Measurements from ENCODE around the gene CEP83. TPM values are rescaled to one million over a fixed set of nuclear protein-coding genes. Genes with fewer than 3 reads are reported as not detected.

Gene CEP83
- total RNA-seq, 2 experiments from 2014 or later, result 17.1 to 20.1 TPM

DNA sequence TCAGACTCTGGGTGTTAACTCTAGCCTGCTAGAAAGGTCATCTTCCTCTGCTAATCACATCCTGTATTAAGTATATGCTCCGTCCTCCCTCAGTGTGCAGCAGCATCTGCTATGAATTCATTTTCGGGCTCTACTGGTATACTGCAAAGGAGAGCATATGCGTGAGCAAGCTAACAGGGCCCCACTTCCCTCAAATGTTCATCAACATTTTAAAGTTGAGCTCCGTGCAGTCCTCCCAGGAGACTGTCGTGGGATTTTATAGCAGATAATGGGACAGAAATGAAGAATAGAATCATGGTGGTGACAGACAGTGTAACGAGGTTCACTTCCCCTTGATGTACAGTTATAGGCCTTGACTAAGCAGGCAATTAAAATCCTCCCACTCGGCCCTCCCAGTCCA, 179.6 kb downstream of the CEP83 start:
- Mint-ChIP-seq H3K9me3 (ENCODE audit: low read depth) (no peaks in the 10 kb centered on the region), H3K27ac (no peak overlapping the region), H3K36me3 (peaks cover 26% of the 10 kb centered on the region), H3K4me1 (peaks cover 20% of the 10 kb centered on the region), H3K27me3 (no peaks in the 10 kb centered on the region), H3K4me3 (no peak overlapping the region)
- ATAC-seq (no peak), DNase-seq (no peak)
- CTCF ChIA-PET, result interaction anchor here (1.0 to 1.5 kb wide), 2 partner anchors 24 to 122 kb away, joined by 3 read pairs; no protein-coding TSS in a partner anchor

DNA sequence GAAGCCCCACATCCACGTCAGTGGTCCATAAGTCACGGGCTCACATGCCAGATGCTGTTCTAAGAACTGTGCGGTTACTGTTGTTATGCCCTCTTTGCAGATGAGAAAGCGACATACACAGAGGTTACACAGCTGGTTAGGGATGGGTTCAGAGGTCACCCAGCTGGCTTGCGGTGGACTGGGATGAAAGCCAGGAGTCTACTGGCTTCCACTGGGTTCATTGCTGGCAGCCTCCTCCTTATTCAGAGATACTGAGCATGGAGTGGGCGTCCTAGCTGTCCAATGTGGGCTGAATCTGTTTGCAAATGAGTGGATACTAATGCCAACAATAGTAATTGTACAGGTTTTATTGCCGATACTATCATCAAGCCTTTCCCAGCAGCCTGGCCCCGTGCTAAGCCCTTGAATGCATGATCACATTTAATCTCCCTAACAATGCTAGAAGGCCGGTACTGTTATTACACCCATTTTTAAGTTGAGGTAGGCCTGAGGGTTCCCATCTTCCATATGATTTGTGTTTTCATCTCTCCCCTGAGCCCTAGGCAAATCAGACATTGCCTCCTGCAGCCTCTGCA, 182.2 kb downstream of the CEP83 start:
- CTCF ChIA-PET, result no interaction called here
- ATAC-seq, result no peak
- DNase-seq, result no peak
- Mint-ChIP-seq H3K4me1 (peaks cover 10% of the 10 kb centered on the region), H3K36me3 (peaks cover 18% of the 10 kb centered on the region), H3K27me3 (no peaks in the 10 kb centered on the region), H3K4me3 (no peak overlapping the region), H3K9me3 (ENCODE audit: low read depth) (no peaks in the 10 kb centered on the region), H3K27ac (no peak overlapping the region)

- no peak overlapping the region for H3K27ac Mint-ChIP-seq
- DNase-seq (no peak), ATAC-seq (no peak)
- H3K36me3 Mint-ChIP-seq, result peaks cover 18% of the 10 kb centered on the region
- CTCF ChIA-PET, result no interaction called here
- no peak overlapping the region for H3K4me3 Mint-ChIP-seq
- no peaks in the 10 kb centered on the region for H3K9me3 Mint-ChIP-seq (ENCODE audit: low read depth)
- H3K27me3 Mint-ChIP-seq, result no peaks in the 10 kb centered on the region
- H3K4me1 Mint-ChIP-seq, result peaks cover 6% of the 10 kb centered on the region
These were observed 182.9 kb downstream of the CEP83 start for GRCh38 chr12:94276725-94277124.

GRCh38 chr12:94273272-94273671, 186.4 kb downstream of the CEP83 start:
- CTCF ChIA-PET, result no interaction called here
- Mint-ChIP-seq H3K27me3 (no peaks in the 10 kb centered on the region), H3K9me3 (ENCODE audit: low read depth) (no peaks in the 10 kb centered on the region), H3K4me3 (no peak overlapping the region), H3K4me1 (peaks cover 31% of the 10 kb centered on the region), H3K27ac (no peak overlapping the region), H3K36me3 (peaks cover 15% of the 10 kb centered on the region)
- ATAC-seq (no peak), DNase-seq (no peak)

GRCh38 chr12:94272280-94272679, 187.4 kb downstream of the CEP83 start:
- DNase-seq, result no peak
- H3K4me1 Mint-ChIP-seq, result peaks cover 32% of the 10 kb centered on the region
- CTCF ChIA-PET, result no interaction called here
- H3K27me3 Mint-ChIP-seq, result no peaks in the 10 kb centered on the region
- H3K9me3 Mint-ChIP-seq (ENCODE audit: low read depth), result no peaks in the 10 kb centered on the region
- no peak overlapping the region for H3K4me3 Mint-ChIP-seq
- H3K27ac Mint-ChIP-seq, result no peak overlapping the region
- H3K36me3 Mint-ChIP-seq, result peaks cover 16% of the 10 kb centered on the region
- ATAC-seq, result no peak

DNA sequence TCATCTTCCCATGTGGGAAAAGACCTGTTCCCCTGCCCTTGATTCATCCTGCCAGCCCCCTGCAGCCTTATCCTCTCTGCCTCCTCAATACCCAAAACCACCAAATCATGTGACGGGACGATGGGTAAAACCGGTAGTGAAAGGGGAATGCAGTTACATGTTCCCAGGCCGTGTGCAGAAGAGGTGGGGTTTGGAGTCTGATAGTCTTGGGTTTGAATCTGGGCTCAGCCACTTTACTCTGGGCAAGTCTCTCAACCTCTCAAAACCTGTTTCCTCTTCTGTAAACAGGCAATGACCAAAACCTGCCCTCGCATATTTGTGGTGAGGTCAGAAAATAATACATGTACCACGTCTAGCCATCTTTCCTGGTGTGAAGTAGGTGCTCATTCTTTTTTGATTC, 188.3 kb downstream of the CEP83 start:
- ATAC-seq, result no peak

GRCh38 chr12:94269316-94269999, 190.2 kb downstream of the CEP83 start:
- CTCF ChIA-PET, result interaction anchor here (1.3 kb wide), 1 partner anchor 404 kb away, joined by 3 read pairs; no protein-coding TSS in a partner anchor
- Mint-ChIP-seq H3K4me1 (peaks cover 34% of the 10 kb centered on the region), H3K4me3 (no peak overlapping the region), H3K27ac (no peak overlapping the region), H3K9me3 (ENCODE audit: low read depth) (no peaks in the 10 kb centered on the region), H3K27me3 (no peaks in the 10 kb centered on the region), H3K36me3 (peaks cover 31% of the 10 kb centered on the region)
- ATAC-seq (no peak), DNase-seq (no peak)

More for the DNA sequence above, 188.3 kb downstream of the CEP83 start:
- Mint-ChIP-seq H3K36me3 (peaks cover 20% of the 10 kb centered on the region), H3K4me3 (no peak overlapping the region), H3K27me3 (no peaks in the 10 kb centered on the region), H3K27ac (no peak overlapping the region), H3K4me1 (peaks cover 34% of the 10 kb centered on the region), H3K9me3 (ENCODE audit: low read depth) (no peaks in the 10 kb centered on the region)
- no peak for DNase-seq
- CTCF ChIA-PET, result no interaction called here

GRCh38 chr12:94267921-94268471, 191.7 kb downstream of the CEP83 start:
- H3K36me3 Mint-ChIP-seq, result peaks cover 31% of the 10 kb centered on the region
- peaks cover 44% of the 10 kb centered on the region for H3K4me1 Mint-ChIP-seq
- no peaks in the 10 kb centered on the region for H3K9me3 Mint-ChIP-seq (ENCODE audit: low read depth)
- ATAC-seq (no peak), DNase-seq (no peak)
- H3K27ac Mint-ChIP-seq, result no peak overlapping the region
- CTCF ChIA-PET, result interaction anchor here (0.9 kb wide), 1 partner anchor 632 kb away, joined by 3 read pairs; no protein-coding TSS in a partner anchor
- no peak overlapping the region for H3K4me3 Mint-ChIP-seq
- no peaks in the 10 kb centered on the region for H3K27me3 Mint-ChIP-seq

GRCh38 chr12:94267537-94267872, 192.2 kb downstream of the CEP83 start:
- Mint-ChIP-seq H3K4me3 (no peak overlapping the region), H3K27me3 (no peaks in the 10 kb centered on the region), H3K36me3 (peaks cover 30% of the 10 kb centered on the region), H3K27ac (no peak overlapping the region), H3K9me3 (ENCODE audit: low read depth) (no peaks in the 10 kb centered on the region), H3K4me1 (peaks cover 47% of the 10 kb centered on the region)
- ATAC-seq (no peak), DNase-seq (no peak)
- CTCF ChIA-PET, result interaction anchor here (0.9 kb wide), 1 partner anchor 632 kb away, joined by 3 read pairs; no protein-coding TSS in a partner anchor

DNA sequence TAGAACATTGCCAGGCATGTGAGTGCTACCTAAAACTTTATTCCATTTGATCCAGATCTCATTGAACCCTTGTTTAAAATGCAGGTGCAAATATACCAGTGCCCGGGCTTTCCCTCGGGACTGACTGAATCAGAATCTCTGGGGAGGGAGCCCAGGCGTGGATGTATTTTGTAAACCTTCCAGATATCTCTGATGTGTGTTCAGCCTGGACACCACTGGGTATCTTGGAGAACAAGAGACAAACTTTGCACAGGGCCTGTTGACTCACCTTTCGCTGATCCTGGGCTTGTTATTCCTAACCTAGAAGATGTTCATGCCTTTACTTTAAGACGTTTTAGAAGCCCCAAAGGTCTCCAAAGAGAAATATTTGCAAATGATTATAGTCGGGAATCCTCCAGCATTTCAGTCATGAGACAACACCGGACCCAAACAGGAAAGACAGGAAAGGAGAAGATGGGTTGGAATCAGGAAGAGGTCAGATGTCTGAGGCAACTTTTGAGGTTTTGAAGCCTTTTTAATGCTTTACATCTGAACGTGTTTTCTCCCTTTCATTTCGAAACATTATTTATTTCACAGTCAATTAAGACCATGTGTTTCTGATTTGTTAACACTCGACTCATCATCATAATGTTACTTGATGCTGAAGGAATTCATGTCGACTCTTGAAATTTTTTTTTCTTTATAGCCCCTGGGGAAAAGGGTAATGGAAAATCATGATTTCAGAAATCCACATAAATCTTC, 192.7 kb downstream of the CEP83 start:
- no peak for DNase-seq
- H3K27ac Mint-ChIP-seq, result no peak overlapping the region
- no peaks in the 10 kb centered on the region for H3K27me3 Mint-ChIP-seq
- H3K36me3 Mint-ChIP-seq, result peaks cover 26% of the 10 kb centered on the region
- no peaks in the 10 kb centered on the region for H3K9me3 Mint-ChIP-seq (ENCODE audit: low read depth)
- H3K4me3 Mint-ChIP-seq, result no peak overlapping the region
- ATAC-seq, result no peak
- CTCF ChIA-PET, result no interaction called here
- peaks cover 50% of the 10 kb centered on the region for H3K4me1 Mint-ChIP-seq

GRCh38 chr12:94265966-94266745, 193.5 kb downstream of the CEP83 start:
- CTCF ChIA-PET, result interaction anchor here (0.6 to 0.9 kb wide), 2 partner anchors 11 to 914 kb away, joined by 3 read pairs; no protein-coding TSS in a partner anchor
- peaks cover 46% of the 10 kb centered on the region for H3K4me1 Mint-ChIP-seq
- DNase-seq, result no peak
- no peaks in the 10 kb centered on the region for H3K27me3 Mint-ChIP-seq
- no peak overlapping the region for H3K4me3 Mint-ChIP-seq
- peaks cover 24% of the 10 kb centered on the region for H3K36me3 Mint-ChIP-seq
- ATAC-seq, result no peak
- no peak overlapping the region for H3K27ac Mint-ChIP-seq
- no peaks in the 10 kb centered on the region for H3K9me3 Mint-ChIP-seq (ENCODE audit: low read depth)

DNA sequence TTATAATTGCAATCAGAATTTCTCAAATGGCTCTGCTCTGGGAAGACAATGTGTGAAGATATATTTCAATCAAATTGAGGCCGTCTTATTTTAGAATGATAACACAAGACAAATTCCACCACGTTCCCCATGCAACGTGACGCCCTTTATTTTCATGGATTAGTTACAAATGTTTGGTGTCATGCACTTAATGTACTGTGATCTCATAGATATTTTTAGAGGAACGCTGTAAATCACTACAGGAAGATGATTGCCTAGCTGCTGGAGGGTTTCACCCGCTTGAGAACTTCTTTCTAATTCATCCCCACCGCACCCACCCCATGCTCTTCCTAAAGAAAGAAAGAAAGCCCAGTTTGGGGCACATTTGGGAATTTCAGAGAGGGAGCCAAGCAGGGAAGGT, 194.1 kb downstream of the CEP83 start:
- no peak overlapping the region for H3K27ac Mint-ChIP-seq
- H3K36me3 Mint-ChIP-seq, result peaks cover 28% of the 10 kb centered on the region
- CTCF ChIA-PET, result interaction anchor here (0.9 kb wide), 2 partner anchors 10 to 57 kb away, joined by 3 read pairs; no protein-coding TSS in a partner anchor
- ATAC-seq, result no peak
- no peak for DNase-seq
- no peaks in the 10 kb centered on the region for H3K27me3 Mint-ChIP-seq
- no peaks in the 10 kb centered on the region for H3K9me3 Mint-ChIP-seq (ENCODE audit: low read depth)
- H3K4me3 Mint-ChIP-seq, result no peak overlapping the region
- peaks cover 42% of the 10 kb centered on the region for H3K4me1 Mint-ChIP-seq

Data from activated CD8-positive, alpha-beta memory T cell treated with anti-CD3 and anti-CD28 coated beads, Interleukin-2, amount 10 ng/mL, durations not matched to agents 7 days and 5 days (primary cell).